Activated naive CD4-positive, alpha-beta T cell treated with anti-CD3 and anti-CD28 coated beads, Interleukin-2, amount 10 ng/mL, durations not matched to agents 7 days and 5 days (primary cell): Measurements from ENCODE around the gene CA4.

ENCODE experiments used
- CTCF ChIA-PET: fragments of 350-600 bp; sonication (Branson Sonifier 250); formaldehyde crosslinking; loops from one replicate; lab custom pipeline; 2021; ENCODE audit warnings: antibody characterized with exemption; lab: Charles Lee
- DNase-seq: peaks from one replicate; pipeline ENCODE4 v3.0.0-alpha.2; 2020
- H3K27ac Mint-ChIP-seq: one replicate; pipeline ENCODE4 v1.8.0; 2021; ENCODE audit warnings: mild to moderate bottlenecking, moderate library complexity, mixed read lengths
- H3K27me3 Mint-ChIP-seq: one replicate; pipeline ENCODE4 v1.8.0; 2021; ENCODE audit warnings: mild to moderate bottlenecking, mixed read lengths
- H3K36me3 Mint-ChIP-seq: one replicate; pipeline ENCODE4 v1.8.0; 2021; ENCODE audit warnings: mixed read lengths
- H3K4me1 Mint-ChIP-seq: one replicate; pipeline ENCODE4 v1.8.0; 2021; ENCODE audit warnings: mixed read lengths
- H3K4me3 Mint-ChIP-seq: one replicate; pipeline ENCODE4 v1.8.0; 2021; ENCODE audit warnings: mild to moderate bottlenecking, moderate library complexity, mixed read lengths
- H3K9me3 Mint-ChIP-seq: one replicate; pipeline ENCODE4 v1.8.0; 2021; ENCODE audit warnings: mixed read lengths

CA4 gene

DNA sequence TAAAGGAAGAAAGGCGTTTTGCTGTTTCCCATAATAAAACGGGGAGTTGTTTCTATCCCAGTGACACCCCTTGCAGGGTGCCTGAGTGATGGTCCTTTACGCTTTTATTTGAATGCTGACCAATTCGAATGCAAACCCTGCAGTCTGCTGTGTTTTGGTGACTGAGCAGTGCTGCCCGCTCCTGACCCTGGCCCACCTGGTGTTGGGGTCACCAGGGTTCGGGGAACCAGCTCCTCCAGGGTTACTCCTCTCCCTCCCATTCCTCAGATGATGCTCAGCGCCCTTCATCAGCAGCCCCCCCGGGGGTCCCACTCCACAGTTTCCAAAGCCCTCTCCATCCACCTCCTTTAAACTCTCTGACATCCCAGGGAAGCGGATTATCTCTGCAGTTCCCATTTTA lies 6.0 kb downstream of the CA4 start:
- Mint-ChIP-seq H3K27me3 (peaks cover 89% of the 10 kb centered on the region), H3K4me3 (no peak overlapping the region), H3K27ac (no peak overlapping the region), H3K36me3 (no peaks in the 10 kb centered on the region), H3K9me3 (no peaks in the 10 kb centered on the region), H3K4me1 (peaks cover 11% of the 10 kb centered on the region)
- CTCF ChIA-PET: no interaction called here
- DNase-seq: no peak

DNA sequence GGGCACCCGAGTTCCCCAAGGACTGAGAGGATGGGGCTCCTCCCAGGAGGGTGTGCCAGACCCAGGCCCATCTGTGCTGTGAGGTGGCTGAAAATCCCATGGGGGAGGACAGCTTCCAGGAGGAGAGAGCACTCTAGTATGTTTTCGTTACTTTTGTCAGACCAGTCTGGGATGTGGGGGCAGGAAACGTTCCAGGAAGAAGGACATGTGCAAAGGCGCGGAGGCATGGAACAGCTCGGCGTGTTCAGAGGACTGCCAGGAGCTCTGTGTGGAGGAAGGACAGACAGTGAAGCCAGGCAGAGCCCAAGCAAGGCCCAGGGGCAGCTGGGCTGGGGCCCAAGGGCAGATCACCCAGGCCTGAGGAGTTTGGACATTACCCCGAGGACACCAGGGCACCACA lies 7.0 kb downstream of the CA4 start:
- peaks cover 85% of the 10 kb centered on the region for H3K27me3 Mint-ChIP-seq
- CTCF ChIA-PET: no interaction called here
- H3K4me3 Mint-ChIP-seq: no peak overlapping the region
- no peak overlapping the region for H3K27ac Mint-ChIP-seq
- peaks cover 3% of the 10 kb centered on the region for H3K4me1 Mint-ChIP-seq
- H3K9me3 Mint-ChIP-seq: no peaks in the 10 kb centered on the region
- H3K36me3 Mint-ChIP-seq: no peaks in the 10 kb centered on the region
- no peak for DNase-seq

DNA sequence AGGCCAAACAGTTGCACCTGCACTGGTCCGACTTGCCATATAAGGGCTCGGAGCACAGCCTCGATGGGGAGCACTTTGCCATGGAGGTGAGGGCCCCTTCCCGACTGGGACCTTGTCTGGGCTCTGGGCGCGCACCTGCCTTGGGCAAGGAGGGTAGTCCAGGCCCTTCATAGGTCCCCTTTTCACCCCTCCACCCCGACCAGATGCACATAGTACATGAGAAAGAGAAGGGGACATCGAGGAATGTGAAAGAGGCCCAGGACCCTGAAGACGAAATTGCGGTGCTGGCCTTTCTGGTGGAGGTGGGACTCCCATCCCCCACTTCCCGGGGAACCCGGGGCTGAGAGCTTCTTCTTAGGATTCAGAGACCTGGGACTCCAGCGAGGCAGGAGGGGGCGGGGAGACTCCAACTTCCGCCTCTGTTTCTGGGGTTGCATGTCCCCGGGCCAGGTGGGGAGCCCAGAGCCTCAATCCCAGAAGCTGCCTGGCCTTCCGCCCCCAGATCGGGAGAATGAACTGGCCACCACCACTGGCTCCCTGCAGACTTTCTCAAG lies 7.8 kb downstream of the CA4 start:
- Mint-ChIP-seq H3K4me1 (peaks cover 2% of the 10 kb centered on the region), H3K27me3 (peaks cover 77% of the 10 kb centered on the region), H3K4me3 (no peak overlapping the region), H3K9me3 (no peaks in the 10 kb centered on the region), H3K36me3 (no peaks in the 10 kb centered on the region), H3K27ac (no peak overlapping the region)
- CTCF ChIA-PET: no interaction called here
- DNase-seq: no peak

DNA sequence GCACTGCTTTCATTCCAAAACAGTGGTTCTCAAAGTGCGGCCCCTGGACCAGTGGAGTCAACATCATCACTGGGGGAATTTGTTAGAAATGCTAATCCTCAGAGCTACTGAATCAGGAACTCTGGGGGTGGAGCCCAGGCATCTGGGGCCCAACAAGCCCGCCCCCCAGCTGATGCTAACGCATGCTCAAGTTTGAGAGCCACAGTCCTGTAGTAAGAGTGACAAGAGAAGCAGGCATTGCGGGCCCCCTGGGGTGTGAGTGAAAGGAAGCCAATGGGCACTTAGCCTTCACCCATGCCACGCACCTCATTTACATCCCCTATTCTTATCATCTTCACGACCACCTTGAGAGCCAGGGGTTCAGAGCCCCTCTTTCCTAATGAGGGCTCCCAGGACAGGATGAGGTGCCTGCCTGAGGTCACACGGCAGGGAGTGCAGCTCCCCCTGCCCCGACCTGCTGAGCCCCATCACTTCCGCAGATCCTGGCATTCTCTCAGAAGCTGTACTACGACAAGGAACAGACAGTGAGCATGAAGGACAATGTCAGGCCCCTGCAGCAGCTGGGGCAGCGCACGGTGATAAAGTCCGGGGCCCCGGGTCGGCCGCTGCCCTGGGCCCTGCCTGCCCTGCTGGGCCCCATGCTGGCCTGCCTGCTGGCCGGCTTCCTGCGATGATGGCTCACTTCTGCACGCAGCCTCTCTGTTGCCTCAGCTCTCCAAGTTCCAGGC lies 9.1 kb downstream of the CA4 start:
- Mint-ChIP-seq H3K4me1 (peaks cover 5% of the 10 kb centered on the region), H3K4me3 (no peak overlapping the region), H3K27ac (no peak overlapping the region), H3K9me3 (no peaks in the 10 kb centered on the region), H3K27me3 (peaks cover 79% of the 10 kb centered on the region), H3K36me3 (no peaks in the 10 kb centered on the region)
- no peak for DNase-seq
- CTCF ChIA-PET: interaction anchor here (1.3 kb wide), 1 partner anchor 12 kb away, joined by 3 read pairs; no protein-coding TSS in a partner anchor

GRCh38 chr17:60159479-60159866 lies 9.7 kb downstream of the CA4 start:
- CTCF ChIA-PET: interaction anchor here (1.3 kb wide), 1 partner anchor 12 kb away, joined by 3 read pairs; no protein-coding TSS in a partner anchor
- Mint-ChIP-seq H3K27ac (no peak overlapping the region), H3K9me3 (no peaks in the 10 kb centered on the region)

GRCh38 chr17:60160829-60161501 lies 11.2 kb downstream of the CA4 start:
- H3K27ac Mint-ChIP-seq: no peak overlapping the region
- H3K27me3 Mint-ChIP-seq: peaks cover 75% of the 10 kb centered on the region
- CTCF ChIA-PET: no interaction called here

More at GRCh38 chr17:60159479-60159866, 9.7 kb downstream of the CA4 start:
- H3K36me3 Mint-ChIP-seq: no peaks in the 10 kb centered on the region
- H3K27me3 Mint-ChIP-seq: peaks cover 82% of the 10 kb centered on the region
- no peak for DNase-seq
- H3K4me1 Mint-ChIP-seq: peaks cover 5% of the 10 kb centered on the region
- no peak overlapping the region for H3K4me3 Mint-ChIP-seq

GRCh38 chr17:60161598-60162330 lies 12.0 kb downstream of the CA4 start:
- CTCF ChIA-PET: no interaction called here
- H3K27me3 Mint-ChIP-seq: peaks cover 67% of the 10 kb centered on the region
- H3K4me3 Mint-ChIP-seq: no peak overlapping the region
- H3K36me3 Mint-ChIP-seq: no peaks in the 10 kb centered on the region
- peaks cover 20% of the 10 kb centered on the region for H3K4me1 Mint-ChIP-seq
- no peak overlapping the region for H3K27ac Mint-ChIP-seq
- H3K9me3 Mint-ChIP-seq: no peaks in the 10 kb centered on the region
- no peak for DNase-seq

More at GRCh38 chr17:60160829-60161501, 11.2 kb downstream of the CA4 start:
- no peak overlapping the region for H3K4me3 Mint-ChIP-seq
- no peak for DNase-seq
- peaks cover 16% of the 10 kb centered on the region for H3K4me1 Mint-ChIP-seq
- H3K9me3 Mint-ChIP-seq: no peaks in the 10 kb centered on the region
- no peaks in the 10 kb centered on the region for H3K36me3 Mint-ChIP-seq

- CTCF ChIA-PET: no interaction called here
- peaks cover 64% of the 10 kb centered on the region for H3K27me3 Mint-ChIP-seq
- no peak overlapping the region for H3K4me3 Mint-ChIP-seq
- no peaks in the 10 kb centered on the region for H3K9me3 Mint-ChIP-seq
- H3K27ac Mint-ChIP-seq: no peak overlapping the region
- H3K4me1 Mint-ChIP-seq: peaks cover 24% of the 10 kb centered on the region
- no peaks in the 10 kb centered on the region for H3K36me3 Mint-ChIP-seq
- DNase-seq: no peak
Measured at GRCh38 chr17:60163108-60163784, 13.5 kb downstream of the CA4 start.

DNA sequence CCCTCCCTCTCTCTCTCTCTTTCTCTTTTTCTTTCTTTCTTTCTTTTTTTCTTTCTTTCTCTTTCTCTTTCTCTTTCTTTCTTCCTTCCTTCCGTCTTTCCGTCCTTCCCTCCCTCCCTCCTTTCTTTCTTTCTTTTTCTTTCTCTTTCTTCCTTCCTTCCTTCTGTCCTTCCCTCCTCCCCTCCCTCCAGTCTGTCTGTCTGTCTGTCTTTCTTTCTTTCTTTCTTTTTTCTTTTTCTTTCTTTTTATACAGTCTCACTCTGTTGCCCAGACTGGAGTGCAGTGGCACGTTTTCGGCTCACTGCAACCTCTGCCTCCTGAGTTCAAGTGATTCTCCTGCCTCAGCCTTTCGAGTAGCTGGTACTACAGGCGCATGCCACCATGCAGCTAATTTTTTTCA lies 14.4 kb downstream of the CA4 start:
- CTCF ChIA-PET: no interaction called here
- H3K27me3 Mint-ChIP-seq: peaks cover 55% of the 10 kb centered on the region

DNA sequence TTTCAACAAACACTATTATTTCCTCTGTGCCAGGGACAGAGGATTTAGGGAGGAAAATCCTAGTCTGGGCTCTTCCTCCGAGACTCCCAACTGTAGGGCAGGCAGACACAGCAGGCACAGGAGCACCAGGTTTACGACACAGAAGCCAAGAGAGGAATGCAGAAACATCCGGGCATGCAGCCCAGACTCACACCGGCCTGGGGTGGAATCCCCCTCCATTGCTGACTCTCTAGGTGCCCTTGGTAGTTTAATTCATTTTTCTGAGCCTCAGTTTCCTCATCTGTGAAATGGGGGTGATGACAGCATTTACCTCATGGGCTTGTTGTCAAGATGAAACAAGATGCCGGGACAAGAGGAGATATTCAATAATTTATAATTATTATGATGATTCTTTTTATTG lies 14.9 kb downstream of the CA4 start:
- no peak overlapping the region for H3K27ac Mint-ChIP-seq
- peaks cover 51% of the 10 kb centered on the region for H3K27me3 Mint-ChIP-seq
- H3K4me3 Mint-ChIP-seq: no peak overlapping the region

More for the DNA sequence above, 14.4 kb downstream of the CA4 start:
- H3K4me3 Mint-ChIP-seq: no peak overlapping the region
- DNase-seq: no peak
- no peak overlapping the region for H3K27ac Mint-ChIP-seq
- H3K9me3 Mint-ChIP-seq: no peaks in the 10 kb centered on the region
- H3K4me1 Mint-ChIP-seq: peaks cover 27% of the 10 kb centered on the region
- H3K36me3 Mint-ChIP-seq: no peaks in the 10 kb centered on the region

GRCh38 chr17:60165223-60165622 lies 15.4 kb downstream of the CA4 start:
- Mint-ChIP-seq H3K36me3 (no peaks in the 10 kb centered on the region), H3K4me1 (peaks cover 34% of the 10 kb centered on the region), H3K27me3 (peaks cover 46% of the 10 kb centered on the region), H3K4me3 (no peak overlapping the region), H3K9me3 (no peaks in the 10 kb centered on the region), H3K27ac (no peak overlapping the region)
- CTCF ChIA-PET: no interaction called here
- no peak for DNase-seq

More for the DNA sequence above, 14.9 kb downstream of the CA4 start:
- Mint-ChIP-seq H3K4me1 (peaks cover 29% of the 10 kb centered on the region), H3K36me3 (no peaks in the 10 kb centered on the region), H3K9me3 (no peaks in the 10 kb centered on the region)
- CTCF ChIA-PET: no interaction called here
- no peak for DNase-seq

- H3K4me3 Mint-ChIP-seq: no peak overlapping the region
- no peaks in the 10 kb centered on the region for H3K36me3 Mint-ChIP-seq
- CTCF ChIA-PET: interaction anchor here (0.9 kb wide), 1 partner anchor 224 kb away, joined by 3 read pairs; no protein-coding TSS in a partner anchor
- H3K27me3 Mint-ChIP-seq: peaks cover 38% of the 10 kb centered on the region
- no peak overlapping the region for H3K27ac Mint-ChIP-seq
- H3K9me3 Mint-ChIP-seq: no peaks in the 10 kb centered on the region
- H3K4me1 Mint-ChIP-seq: peaks cover 41% of the 10 kb centered on the region
- DNase-seq: peak; percentile 26
Measured at GRCh38 chr17:60165971-60166370, 16.2 kb downstream of the CA4 start.

- H3K9me3 Mint-ChIP-seq: no peaks in the 10 kb centered on the region
Measured at GRCh38 chr17:60167065-60167741, 17.4 kb downstream of the CA4 start.

More at GRCh38 chr17:60167065-60167741, 17.4 kb downstream of the CA4 start:
- no peak overlapping the region for H3K27ac Mint-ChIP-seq
- H3K4me3 Mint-ChIP-seq: no peak overlapping the region
- CTCF ChIA-PET: no interaction called here
- H3K4me1 Mint-ChIP-seq: peaks cover 43% of the 10 kb centered on the region
- DNase-seq: no peak
- H3K27me3 Mint-ChIP-seq: peaks cover 35% of the 10 kb centered on the region
- no peaks in the 10 kb centered on the region for H3K36me3 Mint-ChIP-seq
